Heart right ventricle (tissue), 16 donors: ENCODE data around the gene LCE3D. TPM values are rescaled to one million over a fixed set of nuclear protein-coding genes. Genes with fewer than 3 reads are reported as not detected.
A peak's percentile ranks its signal among the peaks of the same experiment; 100 is the strongest.

Experiments used
- ATAC-seq, 8 donors: fragments of 200-7000 bp; cut with Tn5 transposase; one replicate each; pipeline ENCODE4 v1.9.1; 2020; ENCODE audit warnings: mild to moderate bottlenecking in 8 of 8, moderate library complexity in 8 of 8, moderate number of reproducible peaks in 1 of 8
- DNase-seq, 2 donors: peaks; one replicate each; pipeline ENCODE4 v3.0.0-alpha.2; 2020
- H3K27ac ChIP-seq, 10 donors: fragments of 200-600 bp; sonication (generic) in 2 of 10; one replicate each; pipeline versions ENCODE4 v1.5.0 to v1.8.0; 2020 to 2022; ENCODE audit warnings: mild to moderate bottlenecking in 3 of 10
- H3K27me3 ChIP-seq, 7 donors: fragments of 200-600 bp; one replicate each; pipeline ENCODE4 v1.8.0; 2021 to 2022; ENCODE audit warnings: mild to moderate bottlenecking in 2 of 7
- H3K36me3 ChIP-seq, 9 donors: fragments of 200-600 bp; sonication (generic) in 1 of 9; one replicate each; pipeline versions ENCODE4 v1.5.0 to v1.8.0; 2020 to 2022; ENCODE audit warnings: mild to moderate bottlenecking in 2 of 9
- H3K4me1 ChIP-seq, 9 donors: fragments of 200-600 bp; sonication (generic) in 1 of 9; one replicate each; pipeline versions ENCODE4 v1.5.0 to v1.8.0; 2020 to 2022; ENCODE audit warnings: mild to moderate bottlenecking in 4 of 9
- H3K4me3 ChIP-seq, 10 donors: fragments of 200-600 bp; sonication (generic) in 2 of 10; one replicate each; pipeline versions ENCODE4 v1.5.0 to v1.8.0; 2020 to 2022; ENCODE audit warnings: mild to moderate bottlenecking in 7 of 10, moderate library complexity in 2 of 10
- H3K9me3 ChIP-seq, 11 donors: fragments of 200-600 bp in 10 of 11; sonication (generic) in 2 of 11; one replicate each; pipeline versions ENCODE4 v1.5.0 to v1.8.0; 2013 to 2022; ENCODE audit warnings: mild to moderate bottlenecking in 2 of 11, control low read depth in 1 of 11, moderate library complexity in 1 of 11
- CTCF ChIP-seq, 9 donors: fragments of 200-600 bp; sonication (generic) in 2 of 9; IDR thresholded peaks; one replicate each; pipeline versions ENCODE4 v1.5.0 to v1.8.0; 2021 to 2022; ENCODE audit warnings: antibody characterized with exemption in 9 of 9, mild to moderate bottlenecking in 5 of 9, moderate library complexity in 1 of 9
- WGBS, 2 donors: extraction: QIAGEN DNeasy Blood & Tissue Kit; methylation state at CpG; one replicate each; pipeline ENCODE4 v1.1.7; 2013; ENCODE audit warnings: inconsistent platforms in 1 of 2; 5-methylcytosine and 5-hydroxymethylcytosine counted together
- intact Hi-C, 10 donors: fragments of 100-400 bp; cut with DNase I; formaldehyde crosslinking; loops; one replicate each; pipeline versions ENCODE4 v1.11.1 to v1.14.2; 2022
- polyA plus RNA-seq, 2 donors: library from polyadenylated mRNA; stranded (reverse); fragments of 200-250 nt; gene quantifications; one replicate each; pipeline ENCODE4 v1.2.3, GENCODE V29; 2013
- total RNA-seq, 10 donors: library from RNA; stranded (reverse); fragmentation: NEBNext Ultra II Directional in 3 of 10; extraction: Animal tissue kit (Norgen Biotek cat#: 25700) in 3 of 10; gene quantifications; one replicate each; pipeline versions ENCODE4 v1.2.1 to v1.2.4, GENCODE V29; 2021 to 2023
- donor health status: Arrhythmogenic right ventricular cardiomyopathy.
- donor health status: ischemic (EF 13 %, LVEDD 7.1; RV severe dilation, severe dysfunction).
- donor health status: healthy with polysubstance abuse.
- donor health status: DM: no; HTN: yes; CAD: no.
- donor health status: DM: no; HTN: no; CAD: no.
- donor health status: ischemic (EF 25% LVEDD 6.9; RV normal size, moderate dysfunction).
- donor health status: ischemic (EF 25% LVEDD 5.7; RV mildly dilated, moderate dysfunction).
- donor health status: healthy.
- donor health status: DM: yes; HTN: yes; CAD: no.
- donor health status: Ischemic cardiomyopathy.
- donor health status: ischemic (EF 35%, LVEDD 5.7; RV mildly dilated, moderate dysfunction).
- donor health status: nonischemic (EF 11% LVEDD 7.7; RV severe dilation, severe dysfunction).
- donor health status: DM: yes; HTN: yes; CAD: no.
- donor health status: PGD.
- donor health status: ischemic (EF 29% LVEDD 5.4; RV normal size, mild dysfunction).
- donor health status: nonischemic (EF 23%, LVEDD 6.1; RV moderate dilation, normal function).

Gene LCE3D
- total and polyA plus RNA-seq, 12 donors = not detected

GRCh38 chr1:152539901-152540300 is 40.4 kb downstream of the LCE3D start:
- DNase-seq (no peak), ATAC-seq (no peak)
- Histone ChIP-seq H3K36me3 (no peaks in the 10 kb centered on the region), H3K27ac (no peak overlapping the region), H3K27me3 (peaks cover 0 to 15% (median 8%) of the 10 kb centered on the region in 7 donors), H3K4me1 (no peaks in the 10 kb centered on the region), H3K4me3 (no peak overlapping the region), H3K9me3 (no peaks in the 10 kb centered on the region)
- 65 to 67% methylated on average over 2 of the region's 2 CpGs for WGBS, 2 donors
- TF ChIP-seq CTCF (IDR thresholded peaks at IDR 0.05) = no peak
- intact Hi-C loops = no loop called here

GRCh38 chr1:152537496-152537895 is 42.8 kb downstream of the LCE3D start:
- intact Hi-C loops = no loop called here
- DNase-seq = no peak
- no peak for ATAC-seq
- no peak for TF ChIP-seq CTCF (IDR thresholded peaks at IDR 0.05)
- H3K27me3 ChIP-seq = peaks cover 0 to 25% (median 6%) of the 10 kb centered on the region in 7 donors
- no peak overlapping the region for H3K4me3 ChIP-seq
- H3K36me3 ChIP-seq = no peaks in the 10 kb centered on the region
- no peaks in the 10 kb centered on the region for H3K4me1 ChIP-seq
- WGBS, 2 donors = 19 to 26% methylated on average over 4 of the region's 4 CpGs
- H3K9me3 ChIP-seq = no peaks in the 10 kb centered on the region
- no peak overlapping the region for H3K27ac ChIP-seq

GRCh38 chr1:152535774-152536173 is 44.5 kb downstream of the LCE3D start:
- no peaks in the 10 kb centered on the region for H3K4me1 ChIP-seq
- H3K27me3 ChIP-seq = peaks cover 0 to 24% (median 3%) of the 10 kb centered on the region in 7 donors
- 74 to 76% methylated on average over 3 of the region's 3 CpGs for WGBS, 2 donors
- ATAC-seq (no peak), DNase-seq (no peak)
- TF ChIP-seq CTCF (IDR thresholded peaks at IDR 0.05) = no peak
- no peaks in the 10 kb centered on the region for H3K36me3 ChIP-seq
- H3K9me3 ChIP-seq = peaks cover 0 to 9% (median 0%) of the 10 kb centered on the region in 11 donors
- no peak overlapping the region for H3K4me3 ChIP-seq
- no peak overlapping the region for H3K27ac ChIP-seq
- intact Hi-C loops = no loop called here

GRCh38 chr1:152533327-152533938 is 46.9 kb downstream of the LCE3D start:
- 20% methylated on average over 7 of the region's 7 CpGs for WGBS, 2 donors
- Histone ChIP-seq H3K9me3 (peaks cover 0 to 10% (median 0%) of the 10 kb centered on the region in 11 donors), H3K36me3 (no peaks in the 10 kb centered on the region), H3K4me3 (no peak overlapping the region), H3K4me1 (no peaks in the 10 kb centered on the region), H3K27me3 (peaks cover 0 to 24% (median 3%) of the 10 kb centered on the region in 7 donors), H3K27ac (no peak overlapping the region)
- intact Hi-C loops = no loop called here
- TF ChIP-seq CTCF (IDR thresholded peaks at IDR 0.05) = peak in 6 of 9 donors; percentile 25 to 67 (median 45)
- DNase-seq (no peak), ATAC-seq (no peak)

Other genes starting within 250 kb of the LCE3D start
- gene FLG2, start 220.5 kb downstream of the LCE3D start, total RNA-seq = not detected
- not detected for gene FLG2, start 220.5 kb downstream of the LCE3D start, polyA plus RNA-seq
- gene CRNN, start 166.3 kb downstream of the LCE3D start, total RNA-seq = not detected
- under 1 TPM in 1 of 2 donors, not detected in 1; 0.62 TPM for gene CRNN, start 166.3 kb downstream of the LCE3D start, polyA plus RNA-seq
- not detected for gene LCE5A, start 69.7 kb downstream of the LCE3D start, total RNA-seq
- under 1 TPM in 1 of 2 donors, not detected in 1; 0.07 TPM for gene LCE5A, start 69.7 kb downstream of the LCE3D start, polyA plus RNA-seq
- not detected for gene CRCT1, start 66.0 kb downstream of the LCE3D start, total RNA-seq
- gene CRCT1, start 66.0 kb downstream of the LCE3D start, polyA plus RNA-seq = under 1 TPM in 1 of 2 donors, not detected in 1; 0.10 TPM
- gene LCE3E, start 13.7 kb downstream of the LCE3D start, total RNA-seq = not detected
- not detected for gene LCE3E, start 13.7 kb downstream of the LCE3D start, polyA plus RNA-seq
- not detected for gene LCE3C, start 19.7 kb upstream of the LCE3D start, total RNA-seq
- not detected for gene LCE3C, start 19.7 kb upstream of the LCE3D start, polyA plus RNA-seq
- gene LCE3B, start 33.3 kb upstream of the LCE3D start, total RNA-seq = not detected
- not detected for gene LCE3B, start 33.3 kb upstream of the LCE3D start, polyA plus RNA-seq
- not detected for gene LCE3A, start 42.6 kb upstream of the LCE3D start, total RNA-seq
- not detected for gene LCE3A, start 42.6 kb upstream of the LCE3D start, polyA plus RNA-seq
- not detected for gene LCE2D, start 82.9 kb upstream of the LCE3D start, total RNA-seq
- gene LCE2D, start 82.9 kb upstream of the LCE3D start, polyA plus RNA-seq = not detected
- gene LCE2C, start 94.8 kb upstream of the LCE3D start, total RNA-seq = not detected
- not detected for gene LCE2C, start 94.8 kb upstream of the LCE3D start, polyA plus RNA-seq
- not detected for gene LCE2B, start 105.6 kb upstream of the LCE3D start, total RNA-seq
- not detected for gene LCE2B, start 105.6 kb upstream of the LCE3D start, polyA plus RNA-seq
- not detected for gene LCE2A, start 117.8 kb upstream of the LCE3D start, total RNA-seq
- not detected for gene LCE2A, start 117.8 kb upstream of the LCE3D start, polyA plus RNA-seq
- not detected for gene LCE4A, start 127.6 kb upstream of the LCE3D start, total RNA-seq
- not detected for gene LCE4A, start 127.6 kb upstream of the LCE3D start, polyA plus RNA-seq
- gene KPRP, start 177.5 kb upstream of the LCE3D start, total RNA-seq = not detected
- gene KPRP, start 177.5 kb upstream of the LCE3D start, polyA plus RNA-seq = not detected
- gene LCE1F, start 194.6 kb upstream of the LCE3D start, total RNA-seq = not detected
- gene LCE1F, start 194.6 kb upstream of the LCE3D start, polyA plus RNA-seq = not detected
- not detected for gene LCE1E, start 205.7 kb upstream of the LCE3D start, total RNA-seq
- not detected for gene LCE1E, start 205.7 kb upstream of the LCE3D start, polyA plus RNA-seq
- not detected for gene LCE1D, start 216.2 kb upstream of the LCE3D start, total RNA-seq
- not detected for gene LCE1D, start 216.2 kb upstream of the LCE3D start, polyA plus RNA-seq
- not detected for gene LCE1C, start 226.1 kb upstream of the LCE3D start, total RNA-seq
- not detected for gene LCE1C, start 226.1 kb upstream of the LCE3D start, polyA plus RNA-seq
- not detected for gene LCE1B, start 231.5 kb upstream of the LCE3D start, total RNA-seq
- gene LCE1B, start 231.5 kb upstream of the LCE3D start, polyA plus RNA-seq = not detected
- gene LCE1A, start 247.0 kb upstream of the LCE3D start, total RNA-seq = not detected
- gene LCE1A, start 247.0 kb upstream of the LCE3D start, polyA plus RNA-seq = not detected